Embryonic facial prominence (tissue), 1 donor: ENCODE data around the gene MGAT4B.

Experiments used
- DNase-seq: peaks from one replicate; pipeline ENCODE4 v3.0.0-alpha.2; 2016; ENCODE audit errors: extremely low spot score

MGAT4B gene

DNA sequence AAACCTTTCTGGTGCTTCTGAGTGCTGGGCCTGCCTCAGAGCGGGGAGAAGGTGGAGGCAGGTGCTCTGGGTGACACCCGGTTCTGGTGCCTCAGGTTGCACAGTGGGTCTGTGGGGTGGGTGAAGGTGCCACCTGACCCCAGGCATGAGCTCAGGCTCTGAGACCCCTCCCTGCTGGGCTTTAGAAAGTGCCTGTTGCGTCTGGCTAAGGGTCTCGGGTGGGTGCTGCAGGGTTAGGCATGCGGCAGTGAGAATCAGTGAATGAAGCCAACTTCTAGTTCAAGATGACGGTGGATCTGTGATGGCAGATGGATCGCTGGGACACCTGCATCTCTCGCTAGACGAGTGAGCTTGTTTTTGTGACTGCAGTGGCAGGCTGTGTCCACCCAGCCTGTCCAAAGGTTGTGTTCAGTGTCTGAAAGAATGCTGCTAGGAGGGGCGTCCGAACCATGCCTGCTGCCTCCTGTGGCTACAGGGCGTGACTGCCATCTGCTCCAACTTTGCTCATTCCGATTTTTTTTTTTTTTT lies 19.1 kb upstream of the MGAT4B start:
- no peak for DNase-seq

DNA sequence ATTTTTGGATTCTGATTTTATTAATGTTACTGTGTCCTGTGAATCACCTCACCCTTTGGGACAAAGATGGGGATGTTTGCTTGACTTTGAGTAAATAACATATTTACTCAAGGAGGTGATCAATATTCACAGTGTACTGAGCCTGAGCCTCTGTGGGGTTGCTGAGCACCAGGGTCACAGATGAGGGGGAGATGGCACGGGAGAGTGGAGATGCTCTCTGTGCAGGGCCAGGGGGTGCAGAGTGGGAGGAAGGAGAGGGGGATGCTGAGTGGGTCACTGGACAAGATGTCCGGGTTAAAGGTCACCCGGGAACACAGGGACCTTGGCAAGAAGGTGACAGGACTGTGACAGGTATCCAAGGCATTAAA lies 18.1 kb upstream of the MGAT4B start:
- DNase-seq = no peak

DNA sequence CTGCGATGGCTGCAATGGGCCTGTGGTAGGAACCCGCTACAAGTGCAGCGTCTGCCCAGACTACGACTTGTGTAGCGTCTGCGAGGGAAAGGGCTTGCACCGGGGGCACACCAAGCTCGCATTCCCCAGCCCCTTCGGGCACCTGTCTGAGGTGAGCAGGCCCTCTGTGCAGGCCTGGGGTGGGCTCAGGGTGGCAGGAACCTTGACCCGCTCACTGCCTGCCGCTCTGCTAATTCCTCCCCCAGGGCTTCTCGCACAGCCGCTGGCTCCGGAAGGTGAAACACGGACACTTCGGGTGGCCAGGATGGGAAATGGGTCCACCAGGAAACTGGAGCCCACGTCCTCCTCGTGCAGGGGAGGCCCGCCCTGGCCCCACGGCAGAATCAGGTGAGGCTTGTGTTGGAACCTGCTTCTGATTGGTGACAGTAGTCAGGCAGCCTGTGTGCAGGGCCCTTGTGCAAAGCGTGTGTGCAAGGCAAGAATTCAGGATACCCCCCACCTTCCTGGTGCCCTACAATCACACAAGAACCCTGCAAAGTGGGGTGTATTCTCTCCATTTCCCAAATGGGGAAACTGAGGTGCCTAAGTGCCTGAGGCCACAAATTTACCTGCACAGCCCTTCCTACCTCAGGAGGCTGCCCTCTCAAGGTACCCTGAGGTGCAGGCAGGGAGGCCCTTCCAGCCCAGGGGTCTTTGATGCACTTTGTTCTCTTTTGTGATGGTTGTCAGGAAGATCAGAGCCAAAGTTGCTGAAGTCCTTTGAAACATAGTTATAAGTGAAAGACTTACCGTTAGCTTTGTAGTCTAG lies 17.5 kb upstream of the MGAT4B start:
- DNase-seq = no peak

DNA sequence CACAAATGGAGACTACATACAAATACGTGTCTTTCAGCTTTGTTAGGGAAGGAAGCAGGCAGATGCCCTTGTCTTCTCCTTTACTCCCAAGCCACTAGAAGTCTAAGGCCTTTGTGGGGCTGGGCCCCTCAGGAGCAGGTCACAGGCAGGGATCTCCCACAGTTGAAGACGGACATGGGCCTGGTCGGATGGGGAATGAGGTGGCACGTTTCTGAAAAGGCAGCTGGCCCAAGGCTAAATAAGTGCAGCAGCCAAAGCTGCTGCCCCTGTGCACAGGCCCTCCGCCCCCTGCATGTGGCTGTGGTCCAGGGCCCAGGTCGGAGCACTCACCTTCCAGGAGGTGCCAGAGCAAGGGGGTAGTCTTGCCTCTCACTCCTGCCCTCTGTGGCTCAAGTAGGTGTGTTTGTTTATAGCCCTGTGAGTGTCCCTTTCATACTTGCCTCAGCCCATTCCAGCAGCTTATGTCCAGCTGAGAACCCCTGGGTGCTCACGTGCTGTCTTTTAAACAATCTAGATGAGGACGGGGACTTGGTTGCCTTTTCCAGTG lies 15.9 kb upstream of the MGAT4B start:
- no peak for DNase-seq

DNA sequence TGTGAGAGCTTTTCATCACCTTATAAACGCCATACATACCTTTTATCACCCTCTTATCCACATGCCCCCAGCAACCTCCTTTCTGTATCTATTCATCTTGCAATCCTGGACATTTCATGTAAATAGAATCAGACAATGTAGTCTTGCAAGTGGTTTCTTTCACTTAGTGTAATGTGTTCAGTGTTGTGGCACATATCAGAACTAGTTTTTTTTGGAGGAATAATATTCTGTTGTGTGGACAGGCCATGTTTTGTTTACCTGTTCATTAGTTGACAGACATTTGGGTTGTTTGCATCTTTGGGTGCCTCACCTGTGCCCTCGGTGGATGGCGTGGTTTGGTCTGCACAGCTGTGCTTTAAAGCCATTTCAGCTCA lies 15.4 kb upstream of the MGAT4B start:
- DNase-seq = no peak

DNA sequence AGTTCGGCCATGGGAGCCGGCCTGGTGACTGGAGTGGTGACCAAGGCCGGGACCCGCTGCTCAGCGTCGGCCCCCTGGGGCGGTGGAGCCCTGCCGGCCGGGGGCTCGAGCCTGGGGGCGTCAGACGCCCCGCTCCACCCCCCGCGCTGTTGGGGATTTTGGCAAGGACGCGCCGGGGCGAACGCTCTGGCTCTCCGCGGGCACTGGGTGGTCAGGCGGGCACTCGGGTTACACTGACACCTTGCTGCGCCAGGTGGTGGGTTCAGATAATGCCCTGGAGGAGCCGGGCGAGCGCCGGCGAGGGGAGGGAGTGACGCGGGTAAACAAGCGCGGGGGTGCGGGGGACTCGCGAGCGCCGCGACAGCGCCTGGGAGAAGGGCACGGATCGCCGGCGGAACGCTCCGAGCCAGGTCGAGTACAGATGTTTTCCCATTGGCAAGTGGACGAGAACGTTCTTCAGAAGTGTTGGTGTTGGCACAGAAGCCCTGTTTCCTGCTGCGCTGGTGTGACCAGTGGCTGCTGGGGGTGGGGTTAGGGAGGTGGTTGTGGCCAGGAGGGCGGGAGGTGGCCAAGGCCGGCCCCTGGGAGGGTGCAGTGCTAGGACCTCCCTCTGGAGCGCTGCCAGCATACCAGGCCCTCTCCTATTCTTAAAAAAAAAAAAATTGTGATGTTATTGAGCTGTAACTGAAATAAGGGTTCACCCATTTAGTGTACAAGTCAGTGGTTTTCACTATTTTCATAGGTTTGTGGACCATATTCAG lies 14.8 kb upstream of the MGAT4B start:
- DNase-seq = peak; percentile 71

DNA sequence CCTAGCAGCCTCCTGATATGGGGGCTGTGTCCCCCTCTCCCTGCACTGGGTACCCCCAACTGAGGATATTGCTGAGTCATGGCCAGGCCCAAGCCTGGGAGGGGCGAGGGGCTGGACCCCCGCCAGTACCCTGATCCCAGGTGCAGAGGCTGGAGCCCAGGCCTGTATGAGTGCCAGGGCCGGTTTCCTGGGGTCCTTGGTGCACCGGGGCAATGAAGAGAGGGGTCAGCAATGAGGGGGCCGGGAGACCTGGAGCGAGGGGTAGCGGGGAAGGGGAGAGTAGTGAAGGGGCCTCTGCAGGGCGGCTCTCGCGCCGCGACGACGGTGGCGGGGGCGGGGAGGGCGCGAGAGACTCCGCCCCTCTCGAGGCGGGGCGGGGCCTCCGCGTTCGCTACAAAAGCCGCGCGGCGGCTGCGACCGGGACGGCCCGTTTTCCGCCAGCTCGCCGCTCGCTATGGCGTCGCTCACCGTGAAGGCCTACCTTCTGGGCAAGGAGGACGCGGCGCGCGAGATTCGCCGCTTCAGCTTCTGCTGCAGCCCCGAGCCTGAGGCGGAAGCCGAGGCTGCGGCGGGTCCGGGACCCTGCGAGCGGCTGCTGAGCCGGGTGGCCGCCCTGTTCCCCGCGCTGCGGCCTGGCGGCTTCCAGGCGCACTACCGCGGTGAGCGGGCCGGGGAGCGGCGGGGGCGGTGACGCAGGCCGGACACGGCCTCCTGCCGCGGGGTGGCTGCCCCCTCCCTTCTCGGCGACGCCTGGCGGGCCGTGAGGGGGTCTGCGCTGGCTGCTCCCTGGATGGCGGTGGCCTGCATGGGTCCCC lies 14.0 kb upstream of the MGAT4B start, which contains the start of gene SQSTM1:
TSS of gene SQSTM1 (plus strand) at position 423 of the 815 bp plus-strand sequence. CDS start at position 455, 32 bp downstream.
- peak; percentile 53 for DNase-seq

DNA sequence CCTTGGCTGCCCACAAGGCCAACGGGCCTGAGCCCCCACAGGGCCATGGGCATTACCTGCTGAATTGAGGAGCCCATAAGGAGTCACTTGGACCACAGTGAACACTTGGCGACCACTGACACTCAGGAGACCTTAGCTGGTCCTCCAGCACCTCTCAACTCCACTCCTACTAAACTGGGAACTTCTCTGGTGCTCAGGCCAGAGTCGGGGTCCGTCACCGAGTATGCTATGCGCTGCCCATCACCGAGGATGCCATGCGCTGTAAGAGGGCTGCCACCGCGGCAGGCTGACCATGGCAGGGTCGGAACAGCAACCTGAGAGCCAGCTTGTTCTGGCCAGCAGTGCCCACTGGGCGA lies 13.4 kb upstream of the MGAT4B start:
- no peak for DNase-seq

DNA sequence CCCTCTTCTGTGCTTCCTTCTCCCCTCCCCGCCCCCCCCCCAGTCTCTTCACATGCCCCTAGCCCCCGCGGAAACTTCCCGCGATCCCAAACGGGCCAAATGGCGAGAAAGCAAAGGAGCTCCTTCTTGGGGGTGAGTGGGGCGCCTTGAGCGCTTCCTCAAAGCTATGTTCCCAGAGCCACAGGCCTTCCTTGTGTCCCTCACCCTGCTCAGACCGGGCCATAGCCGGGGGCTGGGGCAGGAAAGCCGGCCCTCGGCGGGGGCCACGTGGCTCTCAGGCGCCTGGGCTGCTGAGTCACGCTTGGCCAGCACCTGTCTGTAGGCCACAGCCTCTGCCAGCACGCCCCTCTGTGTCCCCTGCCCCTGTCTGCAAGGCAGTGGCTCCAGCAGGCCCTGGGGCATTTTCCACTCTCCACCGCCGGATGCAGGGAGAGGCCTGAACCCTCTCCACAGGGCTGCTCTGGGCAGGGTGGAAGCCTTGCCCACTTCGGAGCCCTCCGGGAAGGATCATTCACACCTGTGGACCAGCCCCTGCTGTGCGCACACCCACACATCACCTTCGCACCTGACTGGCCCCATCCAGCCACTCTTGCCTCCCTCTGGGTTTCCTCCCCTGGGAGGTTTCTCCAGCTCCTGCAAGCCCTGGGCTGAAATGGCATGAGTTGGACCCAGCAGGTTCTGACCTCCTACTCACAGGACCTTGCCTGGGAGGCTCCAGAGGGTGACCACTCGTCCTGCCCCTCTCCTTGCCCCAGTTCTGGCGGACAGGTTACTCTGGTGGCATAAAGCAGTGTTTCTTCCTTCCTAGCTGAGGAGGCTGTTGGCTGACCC lies 12.8 kb upstream of the MGAT4B start:
- DNase-seq = no peak

DNA sequence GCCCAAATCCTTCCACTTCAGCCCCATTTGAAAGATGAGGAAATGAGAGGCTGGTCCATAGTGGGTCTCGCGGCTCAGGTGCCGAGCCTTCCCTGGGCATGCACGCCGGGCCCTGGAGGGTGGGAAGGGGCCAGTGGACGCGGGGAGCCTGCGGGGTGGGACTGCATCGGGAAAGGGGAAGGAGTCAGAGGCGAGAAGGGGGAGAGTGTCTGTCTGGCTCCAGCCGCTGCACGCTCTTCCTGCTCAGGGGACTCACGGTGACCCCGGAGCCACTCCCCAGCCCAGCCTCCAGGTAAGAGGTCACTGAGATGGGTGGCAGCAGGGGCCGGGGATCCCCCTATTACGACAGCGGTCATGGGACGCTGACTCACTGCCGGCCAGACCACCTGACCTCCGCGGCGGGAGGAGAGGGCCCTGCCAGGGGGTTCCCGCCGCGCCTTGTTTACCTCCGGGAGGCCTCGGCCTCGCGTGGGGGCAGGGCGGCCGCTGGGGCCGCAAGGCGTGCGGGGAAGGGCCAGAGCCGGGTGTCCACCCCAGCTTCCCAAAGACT lies 12.2 kb upstream of the MGAT4B start:
- no peak for DNase-seq

DNA sequence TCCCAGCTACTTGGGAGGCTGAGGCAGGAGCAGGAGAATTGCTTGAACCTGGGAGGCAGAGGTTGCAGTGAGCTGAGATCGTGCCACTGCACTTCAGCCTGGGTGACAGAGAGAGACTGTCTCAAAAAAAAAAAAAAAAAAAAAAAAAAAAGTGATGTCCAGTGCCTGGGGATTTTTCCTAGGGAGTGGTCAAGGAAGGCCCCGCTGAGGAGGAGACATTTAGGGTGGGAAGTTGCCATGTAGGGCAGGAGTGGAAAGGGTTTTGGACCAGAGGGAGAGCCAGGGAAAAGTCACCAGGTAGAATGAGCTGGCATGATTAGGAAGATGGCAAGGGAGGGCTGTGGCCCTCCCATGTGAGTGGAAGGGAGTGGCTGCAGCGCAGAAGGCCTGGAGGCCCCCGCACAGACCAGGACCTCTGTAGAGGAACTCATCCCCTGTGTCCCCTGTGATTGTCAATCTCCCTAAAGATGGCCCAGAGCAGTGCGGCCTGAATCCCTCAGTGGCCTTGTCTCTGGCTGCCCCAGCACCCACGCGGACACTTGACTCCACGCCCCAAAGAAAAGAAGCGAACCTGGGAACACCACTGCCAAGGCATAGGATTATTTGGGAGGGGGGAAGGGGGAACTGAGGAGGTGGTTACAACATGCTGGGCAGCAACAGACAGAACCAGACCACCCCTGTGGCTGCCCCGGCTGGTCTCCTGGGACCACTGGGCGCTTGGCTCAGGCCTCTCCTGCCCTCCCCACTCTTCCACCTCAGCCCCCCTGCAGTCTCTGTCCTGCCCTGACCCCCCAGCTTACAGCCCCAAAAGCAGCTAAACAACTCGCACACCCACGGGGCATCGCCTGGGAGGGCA lies 11.5 kb upstream of the MGAT4B start:
- DNase-seq = no peak

DNA sequence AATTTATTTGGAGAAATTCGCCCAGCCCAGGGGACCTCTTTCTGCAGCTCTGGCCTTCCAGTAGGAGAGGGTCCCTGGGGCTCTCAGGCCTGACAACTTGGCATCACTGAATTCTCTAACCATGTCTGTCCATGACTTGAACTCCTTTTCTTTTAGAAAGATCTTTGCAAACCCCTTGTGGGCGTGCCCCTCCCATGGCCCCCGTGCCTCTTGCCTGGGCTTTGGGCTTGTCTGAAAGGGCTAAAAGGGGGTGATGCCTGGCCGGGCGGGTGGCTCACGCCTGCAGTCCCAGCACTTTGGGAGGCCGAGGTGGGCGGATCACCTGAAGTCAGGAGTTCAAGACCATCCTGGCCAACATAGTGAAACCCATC lies 10.8 kb upstream of the MGAT4B start:
- DNase-seq = no peak

DNA sequence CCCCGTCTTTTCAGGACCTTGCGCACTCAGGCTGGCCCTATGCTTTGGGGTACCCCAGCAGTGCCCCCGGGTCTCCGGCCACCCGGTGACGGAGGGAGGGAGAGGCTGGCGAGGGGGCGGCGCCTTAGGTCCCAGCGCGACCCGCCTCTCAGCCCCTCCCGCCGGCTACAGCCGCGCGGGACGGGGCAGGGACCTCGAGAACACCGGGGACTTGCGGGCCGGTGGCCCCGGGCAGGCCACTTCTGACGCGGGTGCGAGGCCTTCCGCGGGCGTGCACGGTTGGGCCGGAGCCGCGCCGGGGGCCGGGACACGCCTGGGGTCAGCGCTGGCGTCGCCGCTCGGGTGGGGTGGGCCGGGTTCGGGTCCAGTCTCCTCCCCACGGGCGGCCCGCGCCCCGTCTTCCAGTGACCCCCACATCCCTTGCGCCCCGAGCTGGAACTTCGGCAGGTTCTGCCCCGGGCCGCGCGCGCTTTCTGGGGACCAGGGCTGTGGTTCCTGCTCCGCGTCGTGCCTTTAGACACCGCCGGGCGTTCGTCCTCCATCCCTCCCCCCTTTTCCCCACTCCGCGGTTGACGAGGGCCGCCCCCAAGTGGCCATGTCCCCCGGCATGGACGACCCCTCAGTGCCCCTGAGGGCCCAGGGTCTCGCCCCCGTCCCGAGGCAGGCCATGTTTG lies 10.3 kb upstream of the MGAT4B start:
- no peak for DNase-seq

DNA sequence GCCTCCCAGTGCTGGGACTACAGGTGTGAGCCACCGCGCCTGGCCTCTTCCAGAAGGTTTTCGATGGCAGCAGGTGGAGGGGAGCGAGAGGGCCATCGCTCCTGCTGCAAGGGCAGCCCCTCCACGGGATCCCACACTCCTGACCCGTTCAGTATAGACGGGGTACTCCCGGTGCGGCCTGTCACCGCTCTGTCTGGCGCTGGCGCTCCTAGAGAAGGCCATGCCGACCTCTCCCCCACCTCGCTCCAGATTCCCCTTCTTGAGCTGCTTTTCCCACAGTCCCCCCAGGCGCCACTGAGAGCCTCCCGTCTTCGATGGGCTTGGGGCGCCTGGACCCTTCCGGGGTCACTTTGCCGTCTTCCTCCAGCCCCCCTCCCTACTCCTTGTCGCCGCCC lies 9.7 kb upstream of the MGAT4B start:
- no peak for DNase-seq

DNA sequence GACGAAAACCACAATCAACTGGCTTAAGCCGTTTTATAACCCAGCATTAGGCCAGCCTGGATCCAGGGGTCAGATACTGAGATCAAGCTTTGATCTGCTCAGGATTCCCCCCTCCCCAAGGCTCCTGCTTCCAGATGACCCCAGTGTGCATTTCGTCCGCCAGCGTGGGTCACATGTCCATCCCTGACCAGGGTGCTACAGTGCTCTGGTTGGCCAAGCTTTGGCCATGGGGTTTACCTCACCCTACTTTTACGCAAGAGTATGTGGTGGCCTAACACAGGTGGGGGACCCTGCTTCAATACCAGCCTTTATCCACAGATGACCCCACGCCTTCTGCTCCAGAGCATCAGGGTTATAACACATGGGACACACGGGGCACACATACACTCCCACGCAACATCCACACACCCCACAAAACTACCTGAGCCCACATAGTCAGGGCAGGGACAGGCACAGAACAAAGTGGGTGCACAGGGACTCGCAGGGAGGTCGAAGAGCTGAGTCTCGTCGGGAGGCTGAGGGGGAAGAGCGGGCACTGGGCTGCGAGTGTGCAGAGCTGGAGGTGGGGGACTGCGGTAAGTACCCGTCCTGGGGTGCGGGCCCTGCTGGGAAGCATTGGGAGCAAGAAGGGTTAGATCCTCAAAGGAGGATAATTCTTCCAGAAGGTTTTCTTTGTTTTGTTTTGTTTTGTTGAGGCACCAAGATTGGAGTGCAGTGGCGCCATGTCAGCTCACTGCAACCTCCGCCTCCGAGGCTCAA lies 9.0 kb upstream of the MGAT4B start:
- DNase-seq = no peak

DNA sequence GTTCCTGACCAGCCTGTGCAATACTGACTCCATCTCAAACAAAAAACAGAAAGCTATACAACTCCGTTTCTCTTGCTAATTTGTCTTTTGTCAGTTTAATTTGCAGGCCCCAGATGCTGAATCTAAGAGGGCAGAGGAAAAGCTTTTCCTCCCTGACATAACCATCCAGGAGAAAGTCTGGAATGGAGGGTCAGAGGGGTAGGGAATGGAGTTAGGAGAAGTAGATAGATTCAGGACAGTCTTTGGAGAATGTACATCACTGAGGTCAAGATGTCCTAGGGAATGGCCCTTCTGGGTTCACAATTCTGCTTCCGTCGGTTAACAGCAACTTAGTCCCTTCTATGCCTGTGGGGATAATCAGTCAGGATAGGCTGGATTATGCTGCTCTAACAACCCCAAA lies 7.4 kb upstream of the MGAT4B start:
- DNase-seq = no peak

DNA sequence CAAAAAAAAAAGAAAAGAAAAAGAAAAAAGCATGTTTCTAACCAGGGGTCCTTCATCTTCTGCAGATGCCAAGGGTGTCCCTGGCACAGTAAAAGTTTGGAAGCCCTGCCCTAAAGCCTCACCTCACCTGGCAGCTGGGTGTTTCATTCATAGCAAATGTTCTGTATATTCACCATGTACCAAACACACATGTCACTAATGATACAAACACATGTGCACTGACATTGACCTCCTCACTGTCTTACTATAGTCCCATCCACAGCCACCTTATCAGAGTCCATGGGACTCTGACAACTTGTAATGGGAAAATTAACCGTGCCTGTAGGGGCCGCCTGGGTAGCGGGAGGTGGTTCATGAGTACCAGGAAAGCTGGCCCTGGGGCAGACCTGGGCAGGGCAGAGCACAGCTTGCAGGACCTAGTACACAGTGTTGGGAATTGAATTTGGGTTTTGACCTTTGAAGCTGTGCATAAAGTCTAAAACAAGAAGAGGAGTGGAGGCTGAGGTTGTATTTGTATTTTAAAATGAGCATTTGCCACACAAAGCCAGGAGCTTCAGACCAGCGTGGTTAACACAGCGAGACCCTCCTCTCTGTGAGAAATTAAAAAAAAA lies 6.4 kb upstream of the MGAT4B start:
- no peak for DNase-seq
